ENCODE results near the gene SINHCAF. TPM values are rescaled to one million over a fixed set of nuclear protein-coding genes. Genes with fewer than 3 reads are reported as not detected.

SINHCAF gene
- total RNA-seq, 1 donor from 2014 or later: 391 TPM

DNA sequence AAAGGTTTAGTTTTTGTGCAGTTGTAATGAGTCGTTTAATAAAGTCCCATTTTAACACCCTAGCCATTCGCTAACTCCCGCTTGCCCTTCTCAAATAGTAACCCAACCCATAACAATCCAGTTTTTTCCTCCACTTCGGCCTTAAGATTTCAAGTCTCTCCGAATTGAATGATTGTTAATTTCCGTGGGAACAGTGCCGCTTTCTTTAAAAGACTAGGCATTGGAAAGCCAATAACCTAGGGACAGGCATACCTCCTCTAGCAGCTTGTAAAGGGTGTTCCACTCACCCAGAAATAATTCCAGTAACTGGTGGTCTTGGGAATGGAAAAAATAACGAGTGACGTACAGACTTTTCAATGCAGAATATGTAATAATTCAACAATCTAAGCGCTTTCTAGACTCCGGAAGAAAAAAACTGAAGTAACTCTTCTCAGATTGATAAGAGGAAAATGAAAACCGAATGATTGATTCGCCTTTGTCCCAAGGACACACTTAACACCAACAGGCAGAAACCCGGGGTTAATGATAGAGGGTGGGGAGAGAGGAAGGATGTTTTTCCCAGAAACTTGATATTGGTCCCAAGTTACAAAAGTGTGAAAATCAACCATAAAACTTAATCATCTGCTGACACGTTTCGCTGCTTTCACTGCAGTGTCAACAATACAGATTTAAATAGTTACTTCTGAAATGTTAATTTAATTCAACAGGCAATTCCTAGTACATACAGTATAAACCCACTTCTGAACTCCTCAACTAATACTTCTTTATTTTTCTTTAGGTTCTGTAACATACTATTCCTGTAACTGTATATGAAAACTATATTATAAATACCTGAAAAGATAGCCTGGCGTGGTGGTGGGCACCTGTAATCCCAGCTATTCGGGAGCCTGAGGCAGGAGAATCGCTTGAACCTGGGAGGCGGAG lies 1.0 kb upstream of the SINHCAF start:
- Mint-ChIP-seq H3K4me3 (ENCODE audit: low read depth) (peak overlapping the region; percentile 99), H3K4me1 (ENCODE audit: low read depth) (peaks cover 20% of the 10 kb centered on the region), H3K36me3 (ENCODE audit: insufficient read depth) (peaks cover 3% of the 10 kb centered on the region), H3K27me3 (no peaks in the 10 kb centered on the region), H3K27ac (peak overlapping the region; percentile 99), H3K9me3 (ENCODE audit: low read depth) (no peaks in the 10 kb centered on the region)
- no peak for DNase-seq (ENCODE audit: low spot score, unreplicated experiment)
- TF ChIP-seq, protein P1, sequence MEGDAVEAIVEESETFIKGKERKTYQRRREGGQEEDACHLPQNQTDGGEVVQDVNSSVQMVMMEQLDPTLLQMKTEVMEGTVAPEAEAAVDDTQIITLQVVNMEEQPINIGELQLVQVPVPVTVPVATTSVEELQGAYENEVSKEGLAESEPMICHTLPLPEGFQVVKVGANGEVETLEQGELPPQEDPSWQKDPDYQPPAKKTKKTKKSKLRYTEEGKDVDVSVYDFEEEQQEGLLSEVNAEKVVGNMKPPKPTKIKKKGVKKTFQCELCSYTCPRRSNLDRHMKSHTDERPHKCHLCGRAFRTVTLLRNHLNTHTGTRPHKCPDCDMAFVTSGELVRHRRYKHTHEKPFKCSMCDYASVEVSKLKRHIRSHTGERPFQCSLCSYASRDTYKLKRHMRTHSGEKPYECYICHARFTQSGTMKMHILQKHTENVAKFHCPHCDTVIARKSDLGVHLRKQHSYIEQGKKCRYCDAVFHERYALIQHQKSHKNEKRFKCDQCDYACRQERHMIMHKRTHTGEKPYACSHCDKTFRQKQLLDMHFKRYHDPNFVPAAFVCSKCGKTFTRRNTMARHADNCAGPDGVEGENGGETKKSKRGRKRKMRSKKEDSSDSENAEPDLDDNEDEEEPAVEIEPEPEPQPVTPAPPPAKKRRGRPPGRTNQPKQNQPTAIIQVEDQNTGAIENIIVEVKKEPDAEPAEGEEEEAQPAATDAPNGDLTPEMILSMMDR (IDR thresholded peaks at IDR 0.05; ENCODE audit: unreplicated experiment): no peak

DNA sequence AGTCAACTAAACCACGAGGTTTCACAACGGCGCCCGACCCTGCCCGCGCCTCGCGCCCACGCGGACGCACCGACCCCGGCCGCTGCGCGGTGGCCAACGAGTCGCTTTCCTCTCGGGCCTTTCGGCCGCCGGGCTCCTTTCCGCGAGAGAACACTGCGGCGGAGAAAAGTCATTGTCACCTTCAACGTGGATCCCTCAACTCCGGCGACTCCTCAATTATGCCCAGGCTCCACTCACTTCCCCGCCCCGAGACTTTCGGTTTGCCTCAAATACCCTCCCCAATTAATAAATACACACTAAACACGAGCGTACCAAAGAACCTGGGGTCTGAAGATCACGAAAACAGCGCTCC lies 450 bp downstream of the SINHCAF start:
- no peaks in the 10 kb centered on the region for H3K27me3 Mint-ChIP-seq
- H3K27ac Mint-ChIP-seq: peak overlapping the region; percentile 99
- H3K36me3 Mint-ChIP-seq (ENCODE audit: insufficient read depth): peaks cover 3% of the 10 kb centered on the region
- no peaks in the 10 kb centered on the region for H3K9me3 Mint-ChIP-seq (ENCODE audit: low read depth)
- no peak for DNase-seq (ENCODE audit: low spot score, unreplicated experiment)
- peak overlapping the region; percentile 99 for H3K4me3 Mint-ChIP-seq (ENCODE audit: low read depth)
- H3K4me1 Mint-ChIP-seq (ENCODE audit: low read depth): peaks cover 34% of the 10 kb centered on the region
- TF ChIP-seq, protein P1 (IDR thresholded peaks at IDR 0.05; ENCODE audit: unreplicated experiment): no peak

DNA sequence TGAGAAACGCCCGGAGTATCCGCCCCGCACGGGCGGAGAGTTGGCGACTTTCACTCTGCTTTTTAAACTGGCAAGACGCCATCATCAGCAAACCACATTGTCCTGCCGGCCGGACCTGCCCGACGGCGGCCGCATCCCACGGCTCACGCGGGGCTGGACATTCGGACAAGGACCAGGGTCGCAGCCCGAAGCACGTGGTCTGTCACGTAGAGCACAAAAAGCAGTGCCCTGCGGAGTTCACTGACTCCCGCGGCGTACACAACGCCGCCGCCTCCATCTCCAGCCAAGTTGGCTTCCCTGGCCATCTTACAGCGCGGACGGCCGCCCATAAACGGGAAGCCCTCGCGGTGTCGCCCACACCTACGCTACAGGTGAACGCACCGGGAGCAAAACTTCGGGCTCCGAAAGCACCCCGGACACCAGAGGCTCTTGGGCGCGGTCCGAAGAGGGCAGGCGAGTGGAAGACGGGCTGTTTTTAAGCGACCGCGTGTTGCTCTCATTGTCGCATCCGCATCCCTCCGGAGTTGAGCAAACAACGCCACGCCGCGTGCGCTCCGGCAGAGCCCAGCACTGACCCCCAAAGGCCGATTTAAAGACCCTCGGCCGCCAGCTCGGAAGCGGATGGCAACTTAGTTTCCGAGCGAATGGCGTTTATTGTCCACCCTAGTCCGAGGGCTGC lies 966 bp downstream of the SINHCAF start:
- TF ChIP-seq, protein P1 (IDR thresholded peaks at IDR 0.05; ENCODE audit: unreplicated experiment): no peak
- Mint-ChIP-seq H3K4me3 (ENCODE audit: low read depth) (peak overlapping the region; percentile 99), H3K4me1 (ENCODE audit: low read depth) (peaks cover 39% of the 10 kb centered on the region), H3K27ac (peak overlapping the region; percentile 99), H3K9me3 (ENCODE audit: low read depth) (no peaks in the 10 kb centered on the region), H3K27me3 (no peaks in the 10 kb centered on the region), H3K36me3 (ENCODE audit: insufficient read depth) (peaks cover 3% of the 10 kb centered on the region)
- DNase-seq (ENCODE audit: low spot score, unreplicated experiment): peak; percentile 48

DNA sequence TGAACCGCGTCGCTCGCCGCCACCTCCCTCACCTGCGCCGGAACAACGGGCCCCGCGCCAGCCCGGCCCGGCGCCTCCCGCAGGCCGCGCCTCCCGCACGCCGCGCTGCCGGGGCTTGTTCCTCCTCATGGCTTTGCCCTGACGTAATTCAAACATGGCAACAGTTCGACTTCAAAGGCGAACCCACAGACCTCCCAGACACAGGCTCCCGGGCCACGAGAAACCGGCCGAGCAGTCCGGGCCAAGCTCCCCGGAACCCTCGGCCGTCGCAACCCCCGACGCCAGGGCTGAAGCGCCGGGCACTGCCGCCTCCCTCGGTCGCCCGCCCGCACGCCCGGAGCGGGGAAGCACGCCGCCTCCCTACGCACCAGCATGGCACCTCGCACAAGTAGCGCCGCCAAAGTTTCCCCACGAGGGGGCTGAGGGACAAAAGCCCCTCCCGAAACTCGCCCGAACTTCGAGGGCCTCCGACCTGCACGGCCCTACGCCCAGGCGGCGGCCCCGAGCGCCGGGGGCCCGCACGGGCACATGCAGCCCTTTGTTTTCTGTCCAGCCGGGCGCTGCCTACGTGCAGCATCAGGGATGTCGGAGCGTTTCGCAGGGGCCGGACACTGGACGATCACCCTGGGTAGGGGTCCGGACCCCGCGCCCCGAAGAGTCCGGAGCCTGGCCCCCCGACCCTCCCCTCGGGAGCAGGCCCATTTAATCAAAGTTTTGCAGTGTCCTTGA lies 1.7 kb downstream of the SINHCAF start:
- Mint-ChIP-seq H3K36me3 (ENCODE audit: insufficient read depth) (peaks cover 3% of the 10 kb centered on the region), H3K27ac (peak overlapping the region; percentile 99), H3K4me3 (ENCODE audit: low read depth) (peak overlapping the region; percentile 99), H3K9me3 (ENCODE audit: low read depth) (no peaks in the 10 kb centered on the region), H3K27me3 (no peaks in the 10 kb centered on the region), H3K4me1 (ENCODE audit: low read depth) (peaks cover 46% of the 10 kb centered on the region)
- peak; percentile 77 for DNase-seq (ENCODE audit: low spot score, unreplicated experiment)
- TF ChIP-seq, protein P1 (IDR thresholded peaks at IDR 0.05; ENCODE audit: unreplicated experiment): peak; percentile 42
